GM12875 (cell line): ENCODE measurements around the gene MYL7.

Source experiments
- H3K4me3 ChIP-seq: one replicate; pipeline ENCODE4 v1.5.1; 2011; ENCODE audit warnings: low read depth, low read length, control low read depth
- TF ChIP-seq, protein P1 (sequence below): IDR thresholded peaks from 2 replicates; pipeline ENCODE4 v1.5.1; 2011; ENCODE audit warnings: low read depth, mild to moderate bottlenecking, control low read depth, inconsistent platforms, low read length, moderate library complexity, borderline replicate concordance; ENCODE audit not compliant: insufficient read depth

Gene MYL7

DNA sequence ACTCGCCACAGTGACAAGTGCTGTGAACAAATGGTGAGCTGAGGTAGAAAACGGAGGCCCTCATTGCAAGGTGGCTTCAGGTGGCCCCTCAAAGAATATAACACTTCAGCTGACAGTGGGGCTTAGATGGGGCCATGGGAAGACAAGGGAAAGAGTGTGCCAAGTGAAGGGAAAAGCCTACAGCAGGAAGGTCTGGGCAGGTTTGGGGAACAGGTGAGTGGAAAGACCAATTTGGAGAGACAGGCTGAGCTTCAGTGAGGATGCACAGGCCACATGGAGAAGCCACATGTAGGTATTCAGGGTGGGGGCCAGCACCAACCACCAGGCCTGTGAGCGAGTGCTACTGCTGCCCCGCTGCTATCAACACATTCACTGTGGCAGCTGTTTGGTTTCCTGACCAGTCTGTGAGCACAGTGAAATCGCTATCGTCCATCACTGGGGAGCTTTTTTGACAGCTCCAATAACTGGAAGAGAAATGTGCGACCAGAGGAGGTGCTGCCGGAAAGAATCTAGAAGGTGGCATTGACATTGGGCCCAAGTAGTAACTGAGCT, 21.2 kb downstream of the MYL7 start:
- H3K4me3 ChIP-seq = no peak overlapping the region
- TF ChIP-seq, protein P1, sequence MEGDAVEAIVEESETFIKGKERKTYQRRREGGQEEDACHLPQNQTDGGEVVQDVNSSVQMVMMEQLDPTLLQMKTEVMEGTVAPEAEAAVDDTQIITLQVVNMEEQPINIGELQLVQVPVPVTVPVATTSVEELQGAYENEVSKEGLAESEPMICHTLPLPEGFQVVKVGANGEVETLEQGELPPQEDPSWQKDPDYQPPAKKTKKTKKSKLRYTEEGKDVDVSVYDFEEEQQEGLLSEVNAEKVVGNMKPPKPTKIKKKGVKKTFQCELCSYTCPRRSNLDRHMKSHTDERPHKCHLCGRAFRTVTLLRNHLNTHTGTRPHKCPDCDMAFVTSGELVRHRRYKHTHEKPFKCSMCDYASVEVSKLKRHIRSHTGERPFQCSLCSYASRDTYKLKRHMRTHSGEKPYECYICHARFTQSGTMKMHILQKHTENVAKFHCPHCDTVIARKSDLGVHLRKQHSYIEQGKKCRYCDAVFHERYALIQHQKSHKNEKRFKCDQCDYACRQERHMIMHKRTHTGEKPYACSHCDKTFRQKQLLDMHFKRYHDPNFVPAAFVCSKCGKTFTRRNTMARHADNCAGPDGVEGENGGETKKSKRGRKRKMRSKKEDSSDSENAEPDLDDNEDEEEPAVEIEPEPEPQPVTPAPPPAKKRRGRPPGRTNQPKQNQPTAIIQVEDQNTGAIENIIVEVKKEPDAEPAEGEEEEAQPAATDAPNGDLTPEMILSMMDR = no peak

DNA sequence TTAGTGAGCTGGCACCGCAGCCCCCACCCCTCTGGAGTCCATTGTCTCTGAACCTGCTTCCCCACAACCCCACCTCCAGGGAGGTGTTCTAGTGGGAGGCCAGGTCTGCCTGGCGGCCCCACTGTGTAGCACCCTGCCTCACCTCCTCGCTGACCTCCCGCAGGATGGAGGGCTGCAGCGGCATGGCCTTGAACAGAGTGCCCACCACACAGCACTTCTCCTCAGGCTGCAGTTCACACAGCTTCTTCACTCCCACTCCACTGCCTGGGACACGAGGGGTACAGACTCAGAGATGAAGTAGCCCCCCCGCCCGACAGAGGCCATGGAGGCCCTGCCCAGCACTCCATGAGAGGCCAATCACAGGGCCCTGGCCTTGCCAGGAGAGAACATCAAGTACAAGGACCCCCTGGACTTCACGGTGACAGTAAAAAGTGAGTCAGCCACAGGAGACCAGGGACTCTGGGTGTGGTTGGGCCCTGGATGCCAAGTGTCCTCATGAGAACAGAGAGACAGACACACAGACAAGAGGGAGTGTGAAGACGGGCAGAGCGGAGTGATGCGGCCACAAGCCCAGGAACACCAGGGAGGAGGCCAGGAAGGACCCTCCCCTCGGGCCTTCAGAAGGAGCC, 23.2 kb downstream of the MYL7 start:
- TF ChIP-seq, protein P1 = no peak

DNA sequence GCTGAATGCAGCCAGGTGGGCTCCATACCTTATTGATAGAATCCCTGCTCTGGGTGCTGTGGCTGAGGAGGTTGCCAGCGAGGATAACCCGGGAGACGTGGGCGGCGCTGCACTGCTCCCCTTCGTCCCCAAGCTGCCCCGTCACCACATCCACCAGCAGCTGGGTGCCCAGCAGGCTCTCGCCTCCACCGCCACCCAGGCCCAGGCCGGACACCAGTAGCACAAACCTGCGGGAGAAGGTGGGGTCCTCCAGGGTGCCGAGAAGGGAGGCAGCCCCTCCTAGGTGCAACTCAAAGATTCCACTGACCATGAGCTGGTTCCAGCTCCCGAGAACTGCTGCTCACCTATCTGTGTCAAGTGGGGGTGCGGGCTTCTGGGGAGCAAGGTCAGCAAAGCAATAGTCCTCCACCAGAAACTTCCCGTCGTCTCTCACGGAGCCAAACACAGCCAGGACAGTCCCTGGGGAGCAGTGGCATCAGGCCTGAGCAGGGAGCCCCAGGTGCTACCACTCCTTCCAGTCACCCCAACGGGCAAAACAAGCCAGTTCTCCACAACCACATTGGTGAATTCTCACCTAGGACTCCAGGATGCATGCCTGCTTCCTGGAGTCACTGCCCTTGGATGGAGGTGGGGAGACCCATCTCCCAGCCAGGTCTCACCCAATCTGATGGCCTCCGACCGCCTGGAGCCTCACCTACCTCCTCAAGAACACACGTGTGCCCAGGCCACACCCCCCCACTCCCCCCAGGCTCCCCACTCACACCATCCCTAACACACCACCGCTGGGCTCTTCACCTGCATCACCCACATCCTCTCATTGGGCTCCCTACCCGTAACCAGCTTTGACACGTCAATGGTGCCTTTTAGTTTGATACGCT, 24.1 kb downstream of the MYL7 start:
- TF ChIP-seq, protein P1 = no peak
- H3K4me3 ChIP-seq = no peak overlapping the region

More for the DNA sequence above, 23.2 kb downstream of the MYL7 start:
- no peak overlapping the region for H3K4me3 ChIP-seq

DNA sequence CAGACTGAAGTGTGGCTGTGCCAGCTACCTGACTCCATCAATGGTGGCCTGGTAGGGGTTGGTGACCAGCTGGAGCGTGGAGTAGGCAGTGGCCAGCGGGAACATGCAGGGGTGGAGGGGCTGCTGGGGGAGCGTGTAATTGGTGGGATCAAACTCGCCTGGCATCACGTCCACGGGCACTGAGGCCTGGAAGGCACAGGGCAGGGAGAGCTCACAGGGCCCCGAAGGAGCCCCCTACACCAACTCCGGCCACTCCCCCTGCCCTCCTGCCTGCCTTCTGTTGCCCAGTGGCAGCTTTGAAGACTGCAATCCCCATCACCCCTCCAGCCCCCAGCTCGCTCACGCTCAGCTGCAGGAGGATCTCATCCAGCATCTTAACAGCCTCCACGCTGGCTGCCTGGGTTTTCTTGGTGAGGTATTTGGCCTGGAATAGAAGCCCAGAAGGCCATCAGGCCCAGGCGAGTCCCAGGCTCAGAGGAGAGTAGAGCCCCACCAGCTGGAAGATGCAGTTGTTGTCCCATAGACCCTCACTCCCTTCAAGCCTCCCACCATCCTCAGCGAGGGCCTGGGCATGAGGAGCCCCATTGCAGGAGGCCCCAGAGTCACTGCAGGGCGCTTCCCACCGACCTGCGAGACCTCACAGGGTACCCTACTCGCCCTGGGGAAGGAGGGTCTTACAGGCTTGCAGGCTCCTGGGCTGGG, 24.9 kb downstream of the MYL7 start:
- TF ChIP-seq, protein P1 = no peak
- H3K4me3 ChIP-seq = no peak overlapping the region

DNA sequence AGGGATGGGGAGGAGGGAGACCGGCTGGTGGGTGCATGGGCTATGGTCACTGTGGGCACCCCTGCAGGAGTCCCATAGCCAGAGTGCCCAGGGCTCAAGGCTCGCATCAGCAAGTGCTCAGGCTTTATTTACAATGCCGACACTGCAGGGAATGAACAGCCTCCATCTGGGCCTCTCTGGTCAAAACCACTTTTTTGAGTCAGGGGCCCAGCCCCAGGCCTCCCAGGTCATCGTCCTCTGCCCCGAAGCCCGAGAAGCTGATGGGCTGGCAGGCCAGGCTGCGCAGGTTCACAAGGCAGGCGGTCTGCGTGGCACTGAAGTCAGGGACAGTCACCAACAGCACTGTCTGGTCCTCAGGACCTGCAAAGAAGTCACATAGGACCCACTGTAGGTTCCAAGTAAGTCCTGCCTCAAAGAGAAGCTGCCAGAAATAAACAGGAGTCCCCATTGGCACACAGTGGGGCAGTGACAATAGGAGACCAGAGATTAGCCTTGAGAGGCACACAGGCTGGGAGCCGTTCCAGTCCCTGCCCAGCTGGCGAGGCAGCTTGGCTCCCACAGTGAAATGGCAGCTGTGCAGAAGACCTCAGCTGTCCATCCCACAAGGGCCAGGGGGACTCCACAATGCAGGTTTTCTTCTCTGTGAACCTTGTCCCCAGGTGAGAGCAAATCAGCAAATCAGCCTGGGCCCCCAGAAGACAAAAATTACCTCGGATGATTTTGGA, 26.4 kb downstream of the MYL7 start:
- TF ChIP-seq, protein P1 = no peak
- no peak overlapping the region for H3K4me3 ChIP-seq

DNA sequence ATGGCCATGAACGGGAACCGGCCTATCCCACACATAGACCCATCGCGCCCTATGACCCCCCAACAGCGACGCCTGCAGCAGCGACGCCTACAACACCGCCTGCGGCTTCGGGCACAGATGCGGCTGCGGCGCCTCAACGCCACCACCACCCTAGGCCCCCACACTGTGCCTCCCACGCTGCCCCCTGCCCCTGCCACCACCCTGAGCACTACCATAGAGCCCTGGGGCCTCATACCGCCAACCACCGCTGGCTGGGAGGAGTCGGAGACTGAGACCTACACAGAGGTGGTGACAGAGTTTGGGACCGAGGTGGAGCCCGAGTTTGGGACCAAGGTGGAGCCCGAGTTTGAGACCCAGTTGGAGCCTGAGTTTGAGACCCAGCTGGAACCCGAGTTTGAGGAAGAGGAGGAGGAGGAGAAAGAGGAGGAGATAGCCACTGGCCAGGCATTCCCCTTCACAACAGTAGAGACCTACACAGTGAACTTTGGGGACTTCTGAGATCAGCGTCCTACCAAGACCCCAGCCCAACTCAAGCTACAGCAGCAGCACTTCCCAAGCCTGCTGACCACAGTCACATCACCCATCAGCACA, 27.3 kb downstream of the MYL7 start:
- TF ChIP-seq, protein P1 = no peak
- no peak overlapping the region for H3K4me3 ChIP-seq
